HG02571 (cell line): Measurements from ENCODE around the gene AOC1.
A peak's percentile ranks its signal among the peaks of the same experiment; 100 is the strongest.
"Not testable (repeated sequence)": the region's sequence is repeated elsewhere in the genome, so short reads cannot be mapped to it uniquely, and the experiment has no call there.

Source experiments
- ATAC-seq: cut with Tn5 transposase; IDR thresholded peaks from one replicate; pipeline ENCODE4 v1.9.1; 2021; ENCODE audit warnings: mild to moderate bottlenecking, moderate library complexity; ENCODE audit not compliant: unreplicated experiment

AOC1 gene

GRCh38 chr7:150891740-150892139, 39.4 kb downstream of the AOC1 start:
- ATAC-seq = no peak

GRCh38 chr7:150895809-150896208, 43.5 kb downstream of the AOC1 start:
- ATAC-seq = no peak

DNA sequence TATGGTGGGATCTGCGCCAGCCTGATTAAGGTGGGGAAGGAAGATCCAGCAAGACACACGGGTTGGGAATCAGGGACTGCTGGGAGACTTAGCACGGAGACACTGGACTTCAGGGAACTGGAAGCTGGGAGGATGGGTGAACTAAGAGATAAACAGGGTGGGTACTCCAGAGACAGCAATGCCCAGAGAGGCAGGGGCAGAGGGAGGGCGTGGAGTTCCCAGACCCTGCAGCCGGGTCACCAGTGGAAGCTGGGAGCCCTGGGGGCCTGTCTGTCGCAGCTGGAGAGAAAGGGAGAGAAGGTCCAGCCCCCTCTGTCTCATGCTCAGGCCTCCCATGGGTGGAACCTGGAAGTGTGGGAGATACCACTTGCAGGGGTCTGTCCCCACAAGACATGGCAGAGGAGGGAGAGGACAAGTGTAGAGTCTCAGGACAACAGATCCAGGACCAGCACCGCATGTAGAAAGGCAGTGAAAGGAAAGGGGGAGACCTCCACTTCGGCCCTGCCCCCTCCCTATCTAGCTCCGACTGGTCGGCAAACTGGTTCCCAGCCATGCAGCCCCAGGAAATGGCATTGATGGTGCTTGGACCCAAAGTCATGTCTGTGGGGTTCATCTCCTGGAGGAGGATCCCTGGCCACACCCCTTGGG, 44.4 kb downstream of the AOC1 start:
- no peak for ATAC-seq

DNA sequence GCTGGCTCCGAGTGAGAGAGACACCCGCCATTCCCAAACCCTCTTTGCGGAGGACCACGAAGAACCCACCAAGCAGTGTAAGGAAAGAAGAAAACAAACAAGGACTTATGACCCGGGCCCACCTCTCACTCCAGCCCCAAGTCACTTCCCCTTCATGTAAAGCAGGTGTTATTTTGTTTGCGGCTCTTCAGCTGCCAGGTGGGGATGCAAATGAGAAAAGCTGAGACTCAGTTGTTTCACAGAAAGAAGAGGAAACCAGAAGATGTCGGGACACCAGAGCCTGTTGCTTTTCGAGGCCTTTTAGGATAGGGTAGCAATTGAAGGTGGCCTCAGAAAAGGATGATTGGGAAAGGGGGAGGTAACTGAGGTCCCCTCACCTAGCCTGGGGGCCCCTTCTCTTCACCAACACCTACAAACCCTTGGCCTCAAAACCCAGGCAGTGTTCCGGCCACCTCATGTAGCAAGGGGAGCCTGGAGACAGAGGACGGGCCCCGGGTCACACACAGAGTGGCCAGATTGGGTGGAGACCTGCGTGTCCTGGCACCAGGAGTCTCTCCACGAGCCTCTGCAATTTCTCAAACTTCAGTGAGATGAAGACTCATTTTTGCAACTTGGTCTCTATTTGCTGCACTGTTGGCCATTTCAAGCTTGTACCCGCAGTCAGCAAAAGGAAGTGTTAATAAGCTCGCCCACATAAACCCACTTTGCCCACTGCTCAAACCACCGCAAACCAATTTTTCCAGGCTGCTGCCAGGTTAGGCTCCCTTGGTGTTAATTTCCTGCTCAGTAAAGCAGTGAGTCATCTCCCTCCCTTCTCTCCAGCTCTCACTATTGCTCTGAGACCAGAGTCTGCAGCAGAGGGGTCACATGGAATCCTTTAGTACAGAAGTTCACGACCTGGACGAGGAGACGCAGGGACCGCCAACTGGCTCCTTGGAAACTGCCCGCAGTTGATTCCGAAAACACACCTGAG, 45.5 kb downstream of the AOC1 start:
- ATAC-seq = peak; percentile 76

DNA sequence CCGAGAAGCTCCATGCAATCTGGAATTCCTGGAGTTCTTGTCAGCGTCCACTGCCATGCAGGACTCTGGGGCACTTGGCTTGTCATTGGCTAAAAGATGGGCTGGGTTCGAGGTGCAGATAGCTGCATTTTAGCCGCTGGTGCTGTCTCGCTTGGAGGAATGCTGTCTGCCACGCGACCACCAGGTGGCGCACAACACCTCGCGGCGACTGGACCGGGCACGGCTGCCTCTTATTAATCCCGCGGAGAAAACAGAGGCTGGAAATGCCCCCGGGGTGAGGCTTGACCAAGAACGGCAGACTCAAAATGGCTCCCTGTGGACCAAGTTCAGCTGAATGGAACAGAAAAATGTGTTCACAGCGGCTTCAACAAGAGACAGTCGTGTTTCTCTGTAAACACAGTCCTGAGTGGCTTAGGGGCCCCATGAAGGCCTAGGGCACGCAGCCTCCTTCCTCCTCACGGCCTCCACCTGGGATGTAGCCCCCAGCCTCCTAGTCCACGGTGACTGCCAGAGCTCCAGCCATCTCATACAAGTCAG, 46.2 kb downstream of the AOC1 start:
- ATAC-seq = peak; percentile 63

DNA sequence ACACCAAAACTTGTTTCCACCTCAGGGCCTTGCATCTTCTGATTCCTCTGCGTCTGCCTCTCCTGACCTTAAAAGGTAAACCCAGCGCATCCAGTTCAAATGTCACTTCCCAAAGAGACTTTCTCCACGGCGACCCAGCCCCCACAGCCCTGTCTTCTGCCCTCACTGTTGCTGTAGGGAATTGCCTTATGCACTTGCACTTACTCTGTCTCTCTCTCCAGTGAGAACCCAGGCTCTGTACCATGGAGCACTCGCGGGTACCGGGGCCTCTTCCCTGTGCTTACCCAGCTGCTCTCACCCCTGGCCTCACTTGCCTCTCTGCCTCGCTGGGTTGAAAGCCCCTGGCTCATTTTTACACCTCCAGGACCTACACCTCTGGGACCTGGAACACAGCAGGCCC, 48.4 kb downstream of the AOC1 start:
- ATAC-seq = no peak

DNA sequence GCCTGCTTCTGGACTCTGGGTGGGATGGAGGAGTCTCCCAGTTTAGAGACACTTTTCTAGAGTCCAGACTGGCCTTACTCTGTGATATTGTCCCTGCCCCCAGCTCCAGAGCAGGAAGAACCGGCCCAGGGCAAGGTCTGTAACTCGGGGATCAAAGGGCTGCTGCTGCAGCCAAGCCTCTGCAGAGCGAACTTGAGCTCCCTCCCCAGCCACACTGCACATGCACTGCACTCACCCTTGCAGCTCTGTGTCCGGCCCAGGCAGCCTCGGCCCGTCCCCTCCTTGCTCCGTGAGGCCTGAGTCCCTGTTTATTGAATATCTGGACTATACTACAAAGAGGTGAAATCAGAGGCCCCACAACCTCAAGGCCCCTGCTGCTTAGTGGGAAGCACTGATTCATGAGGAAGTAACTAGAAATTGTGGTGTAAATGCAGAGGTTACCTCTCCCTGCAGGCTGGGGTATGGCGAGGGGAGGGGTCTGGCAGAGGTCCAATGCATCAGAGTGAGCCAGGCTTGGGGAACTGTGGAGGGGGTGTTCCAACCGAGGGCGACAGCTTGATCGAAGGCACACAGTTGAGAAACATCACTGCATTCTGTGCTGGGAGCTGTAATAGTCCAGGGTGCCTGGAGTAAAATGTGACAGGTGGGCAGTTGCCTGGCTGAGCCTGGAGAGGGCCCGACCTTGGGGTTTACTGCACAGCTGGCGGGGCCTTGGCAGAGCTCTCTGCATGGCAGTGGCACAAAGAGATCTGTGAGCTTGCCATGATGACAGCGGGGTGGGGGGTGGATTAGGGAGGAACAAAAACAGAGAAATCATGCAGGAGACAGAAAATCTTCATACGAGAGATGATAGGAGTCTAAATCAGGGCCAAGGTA, 49.1 kb downstream of the AOC1 start:
- no peak for ATAC-seq

DNA sequence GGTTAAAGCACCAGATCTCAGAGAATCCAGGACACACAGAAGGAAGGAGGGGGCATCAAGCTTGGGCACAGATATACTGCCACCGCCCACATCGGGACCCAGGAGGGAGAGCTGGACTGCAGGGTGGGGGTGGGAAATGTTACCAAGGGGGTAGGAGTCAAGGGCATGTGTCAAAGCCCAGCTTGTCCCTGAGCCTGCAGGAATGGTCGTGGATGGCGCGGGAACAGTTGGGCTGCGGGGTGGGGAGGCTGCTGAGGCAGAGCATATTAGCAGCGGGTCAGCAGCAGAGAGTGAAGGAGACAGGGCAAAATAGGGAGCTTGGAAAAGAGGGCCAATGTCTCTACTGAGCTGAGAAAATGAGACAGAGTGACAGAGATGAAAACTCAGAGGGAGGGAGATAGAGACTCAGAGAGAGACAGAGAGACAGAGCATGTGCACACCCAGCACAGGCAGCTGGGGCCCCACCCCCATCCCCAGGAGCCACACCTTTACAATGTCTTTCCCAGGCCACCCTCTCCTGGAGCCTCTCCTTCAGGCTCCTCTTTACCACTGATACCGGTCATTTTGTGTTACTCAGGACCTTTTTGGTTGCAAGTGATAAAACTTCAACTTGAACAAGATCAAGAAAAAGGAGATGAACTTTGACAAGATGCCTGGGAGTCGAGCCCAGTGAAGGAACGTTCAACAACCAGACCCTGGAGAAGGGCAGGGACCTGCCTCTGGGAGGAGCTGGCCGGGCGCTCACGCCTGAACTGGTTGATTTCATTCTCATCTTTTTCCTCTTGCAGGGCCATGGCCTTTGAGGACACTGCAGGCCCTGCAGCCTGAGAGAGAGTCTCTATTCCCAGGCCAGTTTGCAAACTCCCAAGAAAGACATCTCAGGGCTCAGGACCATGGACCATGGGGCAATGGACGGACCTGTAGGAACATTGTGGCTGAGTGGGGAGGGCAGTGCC, 50.0 kb downstream of the AOC1 start:
- ATAC-seq = no peak

- peak; percentile 59 for ATAC-seq
Measured at GRCh38 chr7:150903606-150904005, 51.3 kb downstream of the AOC1 start.

DNA sequence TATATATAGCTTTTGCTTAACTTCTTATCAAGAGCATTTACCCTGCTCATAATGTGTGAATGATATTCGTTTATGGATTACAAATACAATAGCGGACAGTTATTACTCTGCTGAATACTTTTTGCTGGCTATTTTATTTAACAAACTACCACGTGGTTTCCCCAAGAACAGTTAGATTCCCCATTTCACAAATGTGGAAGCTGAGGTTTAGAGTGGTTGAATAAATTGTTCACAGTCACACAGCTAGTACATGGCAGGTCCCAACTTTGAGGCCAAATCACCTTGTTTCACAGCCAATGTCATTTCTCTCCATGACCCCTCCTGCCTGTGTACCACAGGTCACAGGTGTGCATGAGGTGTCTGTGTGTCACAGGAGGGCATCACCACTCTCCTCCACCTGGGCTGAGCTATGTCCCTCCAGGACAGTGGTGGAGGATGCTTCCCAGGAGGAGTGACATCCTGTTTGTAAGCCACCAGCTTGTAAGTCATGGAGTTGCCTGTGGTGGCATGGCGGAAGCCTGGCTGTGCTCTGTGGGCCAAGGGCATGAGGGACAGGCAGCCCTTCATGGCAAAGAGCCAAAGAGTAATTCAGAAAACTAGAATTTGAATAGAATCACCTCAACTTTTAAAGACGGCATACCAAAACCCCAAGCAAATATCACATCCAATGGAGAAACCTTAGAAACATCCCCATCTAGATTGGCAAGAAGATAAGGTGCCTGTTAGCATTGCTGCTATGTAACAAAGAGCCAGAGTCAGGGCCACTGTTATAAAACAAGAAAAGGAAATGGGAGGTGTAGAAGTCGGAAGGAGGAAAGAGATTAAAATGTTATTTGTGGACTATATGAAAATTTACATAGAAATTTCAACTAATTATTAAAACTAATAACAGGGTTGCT, 51.9 kb downstream of the AOC1 start:
- ATAC-seq = no peak

DNA sequence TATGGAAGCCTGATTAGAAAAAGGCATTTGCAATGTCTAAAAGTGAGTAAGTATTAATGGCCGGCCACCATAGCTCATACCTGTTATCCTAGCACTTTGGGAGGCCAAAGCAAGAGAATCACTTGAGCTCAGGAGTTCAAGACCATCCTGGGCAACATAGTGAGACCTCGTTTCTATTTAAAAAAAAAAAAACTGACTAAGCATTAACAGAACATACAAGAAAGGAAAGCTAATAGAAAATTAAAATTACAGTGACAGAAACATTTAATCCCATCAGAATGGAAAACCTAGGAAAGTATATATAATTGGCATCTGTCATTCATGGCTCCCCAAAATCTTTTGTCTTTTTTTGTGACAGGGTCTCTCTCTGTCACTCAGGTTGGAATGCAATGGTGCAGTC, 55.9 kb downstream of the AOC1 start:
- ATAC-seq = no peak

DNA sequence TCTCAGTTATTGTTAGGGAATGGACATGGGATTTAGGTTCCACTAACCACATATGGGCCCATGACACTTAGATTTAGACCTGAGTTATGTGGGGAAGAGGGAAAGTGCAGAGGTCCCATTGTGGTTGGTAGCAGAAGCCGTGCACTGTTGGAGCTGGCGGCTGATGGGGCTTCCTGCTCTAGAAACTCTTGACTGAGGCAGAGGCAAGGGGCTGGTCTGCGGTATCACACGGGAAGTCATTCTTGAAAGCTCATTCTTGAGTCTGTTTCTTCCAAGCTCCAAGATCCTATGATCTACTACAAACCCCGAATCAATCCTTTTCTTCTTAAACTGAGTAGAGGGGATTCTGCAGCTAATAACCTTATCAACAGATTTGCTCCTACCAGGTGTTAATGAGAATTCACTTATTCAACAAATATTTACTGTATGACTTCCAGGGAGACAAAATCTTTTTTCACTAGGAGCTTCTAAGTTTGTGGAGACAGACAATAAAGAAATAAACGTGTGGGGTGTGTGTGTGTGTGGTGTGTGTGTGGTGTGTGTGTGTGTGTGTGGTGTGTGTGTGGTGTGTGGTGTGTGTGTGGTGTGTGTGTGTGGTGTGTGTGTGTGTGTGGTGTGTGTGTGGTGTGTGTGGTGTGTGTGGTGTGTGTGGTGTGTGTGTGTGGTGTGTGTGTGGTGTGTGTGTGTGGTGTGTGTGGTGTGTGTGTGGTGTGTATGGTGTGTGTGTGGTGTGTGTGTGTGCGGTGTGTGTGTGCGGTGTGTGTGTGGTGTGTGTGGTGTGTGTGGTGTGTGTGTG, 57.1 kb downstream of the AOC1 start:
- ATAC-seq = no peak

- not testable (repeated sequence) for ATAC-seq
Measured at GRCh38 chr7:150910305-150910995, 58.1 kb downstream of the AOC1 start.

DNA sequence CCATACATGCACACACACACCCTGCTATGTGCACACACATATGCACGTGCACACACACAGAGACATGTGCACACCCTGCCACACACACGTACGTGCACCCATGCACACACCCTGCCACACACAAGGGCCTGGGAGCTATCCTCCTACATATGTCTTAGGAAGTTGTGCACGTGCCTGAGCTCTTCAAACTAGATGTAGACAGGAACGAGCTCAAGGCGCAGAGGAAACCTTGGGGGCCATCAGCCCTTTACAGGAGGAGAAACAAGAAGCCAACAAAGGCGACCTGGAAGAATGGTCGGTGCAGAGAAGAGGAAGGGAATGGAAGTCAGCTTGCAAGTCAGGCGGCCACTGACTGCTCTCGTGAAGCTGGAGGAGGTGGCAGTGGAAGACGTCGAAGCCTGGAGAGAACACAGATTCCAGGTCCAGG, 58.7 kb downstream of the AOC1 start:
- no peak for ATAC-seq
